ENCODE measurements around the gene BARX2.

Gene BARX2

GRCh38 chr11:129440028-129440713, 64.5 kb downstream of the BARX2 start:
- CTCF ChIA-PET = interaction anchor here (0.6 to 1.1 kb wide), 4 partner anchors 17 to 252 kb away, joined by 3 to 4 read pairs (median 3); no protein-coding TSS in a partner anchor
- no peaks in the 10 kb centered on the region for H3K9me3 ChIP-seq (ENCODE audit: control insufficient read depth, insufficient read depth, low read depth, low read length)
- peak overlapping the region; percentile 60 for H3K27ac ChIP-seq (ENCODE audit: extremely low read depth, low read depth, low read length)
- H3K36me3 ChIP-seq (ENCODE audit: control insufficient read depth in 2 of 2, insufficient read depth in 1 of 2, low read length in 2 of 2) = no peaks in the 10 kb centered on the region; a peak in 1 of 3 replicates
- H3K4me3 ChIP-seq (ENCODE audit: low read depth, low read length) = no peak overlapping the region
- POLR2A ChIA-PET = interaction anchor here (1.0 kb wide), 1 partner anchor 562 kb away, joined by 5 read pairs; the partner anchor contains the start of gene PRDM10
- peaks cover 14% of the 10 kb centered on the region for H3K4me1 ChIP-seq (ENCODE audit: control insufficient read depth, insufficient read depth, low read length)
- TF ChIP-seq ZNF324 (tag by site-specific recombination; IDR thresholded peaks at IDR 0.05) (no peak), ZNF768 (tag by site-specific recombination; IDR thresholded peaks at IDR 0.05) (no peak), ZNF112 (tag by site-specific recombination; IDR thresholded peaks at IDR 0.05) (no peak), ZNF596 (tag by site-specific recombination; IDR thresholded peaks at IDR 0.05) (no peak), ZNF843 (tag by site-specific recombination; IDR thresholded peaks at IDR 0.05) (peak; percentile 32; the same call in 1 of the 2 replicates), TSHZ1 (tag by site-specific recombination; IDR thresholded peaks at IDR 0.05; ENCODE audit: borderline replicate concordance) (peak; percentile 41; the same call in 1 of the 2 replicates), ZNF266 (tag by site-specific recombination; IDR thresholded peaks at IDR 0.05; ENCODE audit: low read depth) (no peak), ZNF433 (tag by site-specific recombination; IDR thresholded peaks at IDR 0.05; ENCODE audit: low read depth) (no peak), PATZ1 (tag by site-specific recombination; IDR thresholded peaks at IDR 0.05) (no peak), ZSCAN30 (tag by site-specific recombination; IDR thresholded peaks at IDR 0.05) (no peak), ZNF23 (tag by site-specific recombination; IDR thresholded peaks at IDR 0.05; ENCODE audit: borderline replicate concordance) (no peak), ZSCAN23 (tag by site-specific recombination; IDR thresholded peaks at IDR 0.05) (no peak), ZNF501 (tag by site-specific recombination; IDR thresholded peaks at IDR 0.05) (no peak), ZNF664 (tag by site-specific recombination; IDR thresholded peaks at IDR 0.05) (no peak), YY2 (tag by site-specific recombination; IDR thresholded peaks at IDR 0.05) (no peak), MEIS1 (CRISPR knock-in tag; IDR thresholded peaks at IDR 0.05; ENCODE audit: borderline replicate concordance) (no peak), WT1 (tag by site-specific recombination; IDR thresholded peaks at IDR 0.05) (peak; percentile 47; the same call in 1 of the 2 replicates), HIC1 (tag by site-specific recombination; IDR thresholded peaks at IDR 0.05) (peak; percentile 50; the same call in 1 of the 2 replicates), ZNF391 (tag by site-specific recombination; IDR thresholded peaks at IDR 0.05; ENCODE audit: borderline replicate concordance, low read depth) (no peak), ZNF48 (tag by site-specific recombination; IDR thresholded peaks at IDR 0.05) (no peak), BCL11B (tag by site-specific recombination; IDR thresholded peaks at IDR 0.05; ENCODE audit: low read depth) (no peak), ZNF677 (tag by site-specific recombination; IDR thresholded peaks at IDR 0.05) (no peak), ZNF19 (tag by site-specific recombination; IDR thresholded peaks at IDR 0.05; ENCODE audit: low read depth) (no peak), ZBTB21 (tag by site-specific recombination; IDR thresholded peaks at IDR 0.05) (no peak), ZNF518A (tag by site-specific recombination; conservative IDR thresholded peaks at IDR 0.05; ENCODE audit: low read depth) (no peak), ZNF366 (tag by site-specific recombination; conservative IDR thresholded peaks at IDR 0.05) (peak; percentile 63)

Measured in HEK293 (cell line).